ENCODE measurements around the gene TSBP1.

The TSBP1 gene

GRCh38 chr6:32387589-32388340 lies 16.1 kb upstream of the TSBP1 start:
- TF ChIP-seq EZH2phosphoT487 (IDR thresholded peaks at IDR 0.05; ENCODE audit: borderline replicate concordance, low read length) (no peak), CTCF (IDR thresholded peaks at IDR 0.05; ENCODE audit: low read depth, low read length, poor library complexity, severe bottlenecking) (no peak)
- H3K36me3 ChIP-seq (ENCODE audit: control insufficient read depth, low read length) = no peaks in the 10 kb centered on the region
- no peaks in the 10 kb centered on the region for H3K9me2 ChIP-seq (replicated peaks; ENCODE audit: control insufficient read depth, low read length)
- no peak overlapping the region for H3K27ac ChIP-seq (ENCODE audit: low read depth, low read length)
- no peaks in the 10 kb centered on the region for H3K9me3 ChIP-seq (ENCODE audit: control insufficient read depth, insufficient read depth, low read length)
- no peak overlapping the region for H3K4me3 ChIP-seq (ENCODE audit: low read length)
- no peaks in the 10 kb centered on the region for H3K27me3 ChIP-seq (ENCODE audit: control insufficient read depth, low read length)
- no peaks in the 10 kb centered on the region for H3F3A ChIP-seq (ENCODE audit: control insufficient read depth, insufficient read depth)
- no peaks in the 10 kb centered on the region for H3K79me2 ChIP-seq (ENCODE audit: control insufficient read depth, low read length)
- no peaks in the 10 kb centered on the region for H4K20me1 ChIP-seq (ENCODE audit: control insufficient read depth, insufficient read depth, low read depth, low read length)
- H3K4me2 ChIP-seq (ENCODE audit: low read length) = no peak overlapping the region
- H3K4me1 ChIP-seq (ENCODE audit: control insufficient read depth, low read length) = peaks cover 3% of the 10 kb centered on the region; the same call in 1 of the 2 replicates

GRCh38 chr6:32386040-32386439 lies 14.3 kb upstream of the TSBP1 start:
- H3K27ac ChIP-seq (ENCODE audit: low read depth, low read length) = no peak overlapping the region
- H3K4me3 ChIP-seq (ENCODE audit: low read length) = no peak overlapping the region
- H3K4me2 ChIP-seq (ENCODE audit: low read length) = no peak overlapping the region
- no peak for TF ChIP-seq EZH2phosphoT487 (IDR thresholded peaks at IDR 0.05; ENCODE audit: borderline replicate concordance, low read length)
- no peak for TF ChIP-seq CTCF (IDR thresholded peaks at IDR 0.05; ENCODE audit: low read depth, low read length, poor library complexity, severe bottlenecking)
- H3K9me2 ChIP-seq (replicated peaks; ENCODE audit: control insufficient read depth, low read length) = no peaks in the 10 kb centered on the region
- peaks cover 3% of the 10 kb centered on the region; the same call in 1 of the 2 replicates for H3K4me1 ChIP-seq (ENCODE audit: control insufficient read depth, low read length)
- no peaks in the 10 kb centered on the region for H3K79me2 ChIP-seq (ENCODE audit: control insufficient read depth, low read length)
- H3K9me3 ChIP-seq (ENCODE audit: control insufficient read depth, insufficient read depth, low read length) = no peaks in the 10 kb centered on the region
- H4K20me1 ChIP-seq (ENCODE audit: control insufficient read depth, insufficient read depth, low read depth, low read length) = no peaks in the 10 kb centered on the region
- H3K27me3 ChIP-seq (ENCODE audit: control insufficient read depth, low read length) = no peaks in the 10 kb centered on the region
- H3K36me3 ChIP-seq (ENCODE audit: control insufficient read depth, low read length) = no peaks in the 10 kb centered on the region
- H3F3A ChIP-seq (ENCODE audit: control insufficient read depth, insufficient read depth) = no peaks in the 10 kb centered on the region

- Histone ChIP-seq H3K27me3 (ENCODE audit: control insufficient read depth, low read length) (no peaks in the 10 kb centered on the region), H3K4me3 (ENCODE audit: low read length) (no peak overlapping the region), H3K4me2 (ENCODE audit: low read length) (no peak overlapping the region), H3F3A (ENCODE audit: control insufficient read depth, insufficient read depth) (no peaks in the 10 kb centered on the region), H3K4me1 (ENCODE audit: control insufficient read depth, low read length) (peaks cover 3% of the 10 kb centered on the region; the same call in 1 of the 2 replicates), H4K20me1 (ENCODE audit: control insufficient read depth, insufficient read depth, low read depth, low read length) (no peaks in the 10 kb centered on the region), H3K79me2 (ENCODE audit: control insufficient read depth, low read length) (no peaks in the 10 kb centered on the region), H3K9me3 (ENCODE audit: control insufficient read depth, insufficient read depth, low read length) (no peaks in the 10 kb centered on the region), H3K36me3 (ENCODE audit: control insufficient read depth, low read length) (no peaks in the 10 kb centered on the region), H3K9me2 (replicated peaks; ENCODE audit: control insufficient read depth, low read length) (no peaks in the 10 kb centered on the region), H3K27ac (ENCODE audit: low read depth, low read length) (no peak overlapping the region)
- TF ChIP-seq EZH2phosphoT487 (IDR thresholded peaks at IDR 0.05; ENCODE audit: borderline replicate concordance, low read length) = no peak
- no peak for TF ChIP-seq CTCF (IDR thresholded peaks at IDR 0.05; ENCODE audit: low read depth, low read length, poor library complexity, severe bottlenecking)
Measured at GRCh38 chr6:32382757-32383420, 11.2 kb upstream of the TSBP1 start.
